Colonic mucosa (tissue), 4 donors: Measurements from ENCODE around the gene RMND1. TPM values are rescaled to one million over a fixed set of nuclear protein-coding genes. Genes with fewer than 3 reads are reported as not detected.

Source experiments
- DNase-seq: peaks from one replicate; pipeline ENCODE4 v3.0.0-alpha.2; 2020
- H3K27ac ChIP-seq: fragments of 200-600 bp; one replicate; pipeline ENCODE4 v1.8.0; 2021
- H3K27me3 ChIP-seq: fragments of 200-600 bp; one replicate; pipeline ENCODE4 v1.8.0; 2021
- H3K36me3 ChIP-seq: fragments of 200-600 bp; one replicate; pipeline ENCODE4 v1.8.0; 2021
- H3K4me1 ChIP-seq: fragments of 200-600 bp; one replicate; pipeline ENCODE4 v1.8.0; 2021; ENCODE audit warnings: mild to moderate bottlenecking
- H3K4me3 ChIP-seq: fragments of 200-600 bp; one replicate; pipeline ENCODE4 v1.8.0; 2021
- H3K9ac ChIP-seq, 2 donors: one replicate each; pipeline ENCODE4 v1.7.0; 2013; ENCODE audit warnings: control low read depth in 2 of 2, low read depth in 2 of 2, low read length in 2 of 2
- H3K9me3 ChIP-seq: fragments of 200-600 bp; one replicate; pipeline ENCODE4 v1.8.0; 2021
- intact Hi-C: fragments of 100-400 bp; cut with DNase I; formaldehyde crosslinking; loops from one replicate; pipeline ENCODE4 v1.14.1; 2022
- total RNA-seq, 2 donors: library from RNA; stranded (reverse); fragmentation: NEBNext Ultra II Directional in 1 of 2; extraction: Animal tissue kit (Norgen Biotek cat#: 25700) in 1 of 2; gene quantifications; one replicate each; pipeline ENCODE4 v1.2.1, GENCODE V29; 2021
- TF ChIP-seq, protein P1 (sequence below): fragments of 200-600 bp; IDR thresholded peaks from one replicate; pipeline ENCODE4 v1.8.0; 2022; ENCODE audit warnings: antibody characterized with exemption, mild to moderate bottlenecking
- donor health status: healthy.
- donor health status: DM: no; HTN: no; CAD: no.
- donor health status: DM: no; HTN: no; CAD: no.

Gene RMND1
- total RNA-seq, 2 donors from 2014 or later: 20.3 to 20.4 TPM

- Histone ChIP-seq H3K9me3 (no peaks in the 10 kb centered on the region), H3K4me3 (no peak overlapping the region), H3K36me3 (no peaks in the 10 kb centered on the region), H3K27ac (no peak overlapping the region), H3K9ac (no peak overlapping the region), H3K27me3 (no peaks in the 10 kb centered on the region), H3K4me1 (no peaks in the 10 kb centered on the region)
- DNase-seq: no peak
- TF ChIP-seq, protein P1, sequence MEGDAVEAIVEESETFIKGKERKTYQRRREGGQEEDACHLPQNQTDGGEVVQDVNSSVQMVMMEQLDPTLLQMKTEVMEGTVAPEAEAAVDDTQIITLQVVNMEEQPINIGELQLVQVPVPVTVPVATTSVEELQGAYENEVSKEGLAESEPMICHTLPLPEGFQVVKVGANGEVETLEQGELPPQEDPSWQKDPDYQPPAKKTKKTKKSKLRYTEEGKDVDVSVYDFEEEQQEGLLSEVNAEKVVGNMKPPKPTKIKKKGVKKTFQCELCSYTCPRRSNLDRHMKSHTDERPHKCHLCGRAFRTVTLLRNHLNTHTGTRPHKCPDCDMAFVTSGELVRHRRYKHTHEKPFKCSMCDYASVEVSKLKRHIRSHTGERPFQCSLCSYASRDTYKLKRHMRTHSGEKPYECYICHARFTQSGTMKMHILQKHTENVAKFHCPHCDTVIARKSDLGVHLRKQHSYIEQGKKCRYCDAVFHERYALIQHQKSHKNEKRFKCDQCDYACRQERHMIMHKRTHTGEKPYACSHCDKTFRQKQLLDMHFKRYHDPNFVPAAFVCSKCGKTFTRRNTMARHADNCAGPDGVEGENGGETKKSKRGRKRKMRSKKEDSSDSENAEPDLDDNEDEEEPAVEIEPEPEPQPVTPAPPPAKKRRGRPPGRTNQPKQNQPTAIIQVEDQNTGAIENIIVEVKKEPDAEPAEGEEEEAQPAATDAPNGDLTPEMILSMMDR: no peak
- intact Hi-C loops: no loop called here
Measured at GRCh38 chr6:151377095-151377494, 74.8 kb downstream of the RMND1 start.

DNA sequence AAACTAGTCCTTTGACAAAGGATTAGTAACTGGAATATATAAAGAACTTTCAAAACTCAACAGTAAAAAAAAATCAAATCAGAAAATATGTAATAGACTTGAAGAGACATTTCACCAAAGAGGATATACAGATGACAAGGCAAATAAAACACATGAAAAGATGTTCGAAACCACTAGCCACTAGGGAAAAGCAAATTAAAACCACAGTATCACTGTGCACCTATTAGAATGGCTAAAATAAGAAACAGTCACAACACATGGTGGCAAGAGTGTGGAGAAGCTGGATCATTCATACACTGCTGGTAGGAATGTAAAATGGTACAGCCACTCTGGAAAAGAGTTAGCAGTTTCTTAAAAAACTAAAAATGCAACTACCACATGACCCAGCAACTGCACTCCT is 75.5 kb downstream of the RMND1 start:
- H3K36me3 ChIP-seq: peaks cover 2% of the 10 kb centered on the region
- no peaks in the 10 kb centered on the region for H3K4me1 ChIP-seq
- DNase-seq: no peak
- H3K9ac ChIP-seq: no peak overlapping the region
- TF ChIP-seq, protein P1: no peak
- intact Hi-C loops: no loop called here
- H3K9me3 ChIP-seq: no peaks in the 10 kb centered on the region
- no peak overlapping the region for H3K27ac ChIP-seq
- no peaks in the 10 kb centered on the region for H3K27me3 ChIP-seq
- no peak overlapping the region for H3K4me3 ChIP-seq

GRCh38 chr6:151375833-151376232 is 76.1 kb downstream of the RMND1 start:
- H3K9me3 ChIP-seq: no peaks in the 10 kb centered on the region
- H3K9ac ChIP-seq: no peak overlapping the region
- TF ChIP-seq, protein P1: no peak
- no peak overlapping the region for H3K27ac ChIP-seq
- DNase-seq: no peak
- no peaks in the 10 kb centered on the region for H3K4me1 ChIP-seq
- H3K27me3 ChIP-seq: no peaks in the 10 kb centered on the region
- peaks cover 8% of the 10 kb centered on the region for H3K36me3 ChIP-seq
- H3K4me3 ChIP-seq: no peak overlapping the region
- intact Hi-C loops: no loop called here

DNA sequence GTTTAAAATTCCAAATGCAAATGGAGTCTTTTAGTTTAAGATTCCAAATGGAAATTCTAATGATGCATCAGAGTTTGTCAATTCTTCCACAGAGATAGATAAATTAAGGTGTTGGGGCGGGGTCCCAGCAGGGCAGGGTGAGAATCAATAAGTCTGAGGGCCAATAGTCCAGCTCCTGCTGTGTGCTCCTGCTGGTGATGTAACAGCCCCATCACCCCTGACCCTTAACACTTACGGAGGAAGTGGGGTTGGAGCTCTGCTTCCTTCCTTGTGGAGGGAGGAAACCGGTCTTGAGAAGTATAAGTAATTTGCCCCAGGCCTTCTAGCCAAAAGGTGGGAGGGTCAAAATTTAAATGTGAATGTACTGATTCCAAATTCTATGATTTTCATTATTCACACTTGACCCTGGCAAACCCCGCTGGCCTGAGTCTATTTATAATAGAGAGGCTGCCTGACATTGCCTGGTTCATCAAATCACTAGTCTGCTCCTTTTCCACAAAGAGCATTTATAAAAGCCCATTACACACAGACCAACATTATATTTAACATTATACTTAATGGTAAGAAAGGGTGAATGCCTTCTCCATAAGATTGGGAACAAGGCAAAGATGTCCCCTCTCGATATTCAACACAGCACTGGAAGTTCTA is 77.8 kb downstream of the RMND1 start:
- intact Hi-C loops: no loop called here
- TF ChIP-seq, protein P1: no peak
- H3K9ac ChIP-seq: no peak overlapping the region
- H3K27me3 ChIP-seq: no peaks in the 10 kb centered on the region
- no peaks in the 10 kb centered on the region for H3K9me3 ChIP-seq
- H3K36me3 ChIP-seq: peaks cover 10% of the 10 kb centered on the region
- no peak overlapping the region for H3K27ac ChIP-seq
- no peak overlapping the region for H3K4me3 ChIP-seq
- no peaks in the 10 kb centered on the region for H3K4me1 ChIP-seq
- no peak for DNase-seq

GRCh38 chr6:151372164-151372563 is 79.8 kb downstream of the RMND1 start:
- intact Hi-C loops: no loop called here
- Histone ChIP-seq H3K36me3 (peaks cover 10% of the 10 kb centered on the region), H3K27me3 (no peaks in the 10 kb centered on the region), H3K9me3 (no peaks in the 10 kb centered on the region), H3K4me3 (no peak overlapping the region), H3K4me1 (no peaks in the 10 kb centered on the region), H3K9ac (no peak overlapping the region), H3K27ac (no peak overlapping the region)
- TF ChIP-seq, protein P1: no peak
- no peak for DNase-seq
